Heart left ventricle (tissue), 16 donors: ENCODE measurements around the gene DENND1B. TPM values are rescaled to one million over a fixed set of nuclear protein-coding genes. Genes with fewer than 3 reads are reported as not detected.
A peak's percentile ranks its signal among the peaks of the same experiment; 100 is the strongest.

Experiments
- ATAC-seq, 4 donors: fragments of 200-7000 bp; cut with Tn5 transposase; one replicate each; pipeline ENCODE4 v1.9.1; 2020 to 2022; ENCODE audit warnings: moderate library complexity in 4 of 4, mild to moderate bottlenecking in 3 of 4, moderate number of reproducible peaks in 1 of 4
- DNase-seq, 5 donors: peaks; one replicate each; pipeline ENCODE4 v3.0.0-alpha.2; 2020
- H3K27ac ChIP-seq, 12 donors: fragments of 200-600 bp; sonication (generic) in 4 of 12; one replicate each; pipeline versions ENCODE4 v1.5.0 to v1.8.0; 2016 to 2022; ENCODE audit warnings: mild to moderate bottlenecking in 2 of 12
- H3K27me3 ChIP-seq, 9 donors: fragments of 200-600 bp; sonication (generic) in 2 of 9; one replicate each; pipeline versions ENCODE4 v1.5.1 to v1.8.0; 2016 to 2022; ENCODE audit warnings: mild to moderate bottlenecking in 3 of 9
- H3K36me3 ChIP-seq, 9 donors: fragments of 200-600 bp; sonication (generic) in 2 of 9; one replicate each; pipeline versions ENCODE4 v1.5.0 to v1.8.0; 2018 to 2022; ENCODE audit warnings: mild to moderate bottlenecking in 2 of 9
- H3K4me1 ChIP-seq, 12 donors: fragments of 200-600 bp; sonication (generic) in 4 of 12; one replicate each; pipeline versions ENCODE4 v1.5.0 to v1.8.0; 2016 to 2022; ENCODE audit warnings: mild to moderate bottlenecking in 3 of 12
- H3K4me3 ChIP-seq, 12 donors: fragments of 200-600 bp; sonication (generic) in 4 of 12; one replicate each; pipeline versions ENCODE4 v1.5.0 to v1.8.0; 2017 to 2022; ENCODE audit warnings: mild to moderate bottlenecking in 9 of 12, moderate library complexity in 4 of 12
- H3K9me3 ChIP-seq, 12 donors: fragments of 200-600 bp; sonication (generic) in 4 of 12; one replicate each; pipeline versions ENCODE4 v1.5.0 to v1.8.0; 2016 to 2022; ENCODE audit warnings: mild to moderate bottlenecking in 1 of 12
- CTCF ChIP-seq, 12 donors: fragments of 200-600 bp; sonication (generic) in 4 of 12; IDR thresholded peaks; one replicate each; pipeline versions ENCODE4 v1.5.0 to v1.8.0; 2018 to 2022; ENCODE audit warnings: antibody characterized with exemption in 12 of 12, mild to moderate bottlenecking in 5 of 12
- POLR2A ChIP-seq, 2 donors: fragments of 450-650 bp; IDR thresholded peaks; one replicate each; pipeline ENCODE4 v1.6.1; 2017; ENCODE audit warnings: antibody characterized with exemption in 2 of 2, mild to moderate bottlenecking in 2 of 2, moderate library complexity in 2 of 2
- whole genome bisulfite sequencing, 4 donors: extraction: QIAGEN DNeasy Blood & Tissue Kit in 2 of 4; methylation state at CpG; one replicate each; pipeline versions ENCODE4 v1.1.5 to v1.1.7; 2013 to 2018; 5-methylcytosine and 5-hydroxymethylcytosine counted together
- intact Hi-C, 10 donors: fragments of 100-400 bp; cut with DNase I; formaldehyde crosslinking; loops; one replicate each; pipeline versions ENCODE4 v1.11.1 to v1.14.2; 2022
- polyA plus RNA-seq, 2 donors: library from polyadenylated mRNA; stranded (reverse); fragments of 200-250 nt; gene quantifications; one replicate each; pipeline ENCODE4 v1.2.3, GENCODE V29; 2013
- total RNA-seq, 9 donors: library from RNA; depleted of rRNA in 2 of 9; stranded (reverse); fragments of >200 nt in 2 of 9; fragmentation: NEBNext Ultra II Directional in 3 of 9; extraction: Animal tissue kit (Norgen Biotek cat#: 25700) in 3 of 9; gene quantifications; one replicate each; pipeline versions ENCODE4 v1.1.0 to v1.2.4, GENCODE V29; 2016 to 2023
- donor health status: ischemic (EF 13 %, LVEDD 7.1; RV severe dilation, severe dysfunction).
- donor health status: healthy with polysubstance abuse.
- donor health status: DM: no; HTN: yes; CAD: no.
- donor health status: DM: no; HTN: no; CAD: no.
- donor health status: ischemic (EF 25% LVEDD 6.9; RV normal size, moderate dysfunction).
- donor health status: ischemic (EF 25% LVEDD 5.7; RV mildly dilated, moderate dysfunction).
- donor health status: healthy.
- donor health status: DM: yes; HTN: yes; CAD: no.
- donor health status: ischemic (EF 35%, LVEDD 5.7; RV mildly dilated, moderate dysfunction).
- donor health status: nonischemic (EF 11% LVEDD 7.7; RV severe dilation, severe dysfunction).
- donor health status: DM: yes; HTN: yes; CAD: no.
- donor health status: PGD.
- donor health status: ischemic (EF 29% LVEDD 5.4; RV normal size, mild dysfunction).
- donor health status: nonischemic (EF 23%, LVEDD 6.1; RV moderate dilation, normal function).

Gene DENND1B
- total and polyA plus RNA-seq, 11 donors = 4.0 to 31.4 (median 21.0) TPM

DNA sequence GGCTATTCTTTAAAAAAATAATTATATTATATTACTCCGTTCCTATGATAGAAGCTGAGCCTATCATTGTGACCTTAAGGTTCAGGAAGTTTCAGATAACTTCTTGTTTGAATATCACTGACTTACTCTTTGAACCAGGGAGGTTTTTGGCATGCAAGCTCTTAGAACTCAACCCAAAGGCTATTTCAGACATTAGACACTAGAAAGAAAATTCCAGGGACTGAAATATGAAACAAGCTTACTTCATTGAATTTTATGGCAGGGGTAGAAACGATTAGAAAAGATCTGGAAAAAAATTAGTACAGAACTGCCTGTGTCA is 159.6 kb downstream of the DENND1B start:
- H3K9me3 ChIP-seq = no peaks in the 10 kb centered on the region
- WGBS, 4 donors = 52 to 60% (median 58%) methylated on average over 2 of the region's 2 CpGs
- no peaks in the 10 kb centered on the region for H3K27me3 ChIP-seq
- intact Hi-C loops = loop anchor here (2.0 to 10.0 kb wide), 11 partner anchors 159 to 852 kb away; partner anchors contain the start of genes DENND1B (in 1 of the 10) and LHX9 (in 1 of the 10)
- DNase-seq (no peak), ATAC-seq (no peak)
- H3K27ac ChIP-seq = no peak overlapping the region
- H3K36me3 ChIP-seq = peaks cover 0 to 17% (median 8%) of the 10 kb centered on the region in 9 donors
- TF ChIP-seq POLR2A (IDR thresholded peaks at IDR 0.05) (no peak), CTCF (IDR thresholded peaks at IDR 0.05) (no peak)
- H3K4me3 ChIP-seq = no peak overlapping the region
- H3K4me1 ChIP-seq = peaks cover 0 to 15% (median 3%) of the 10 kb centered on the region in 12 donors

- Histone ChIP-seq H3K27ac (no peak overlapping the region), H3K36me3 (peaks cover 0 to 17% (median 8%) of the 10 kb centered on the region in 9 donors), H3K27me3 (no peaks in the 10 kb centered on the region), H3K4me1 (peaks cover 0 to 15% (median 3%) of the 10 kb centered on the region in 12 donors), H3K4me3 (no peak overlapping the region), H3K9me3 (no peaks in the 10 kb centered on the region)
- ATAC-seq (peak in 3 of 4 donors; percentile 73 to 84 (median 81)), DNase-seq (no peak)
- no peak for TF ChIP-seq POLR2A (IDR thresholded peaks at IDR 0.05)
- TF ChIP-seq CTCF (IDR thresholded peaks at IDR 0.05) = peak; percentile 45 to 69 (median 58)
- WGBS, 4 donors = 43 to 57% (median 45%) methylated on average over 3 of the region's 3 CpGs
- intact Hi-C loops = loop anchor here (2.0 to 10.0 kb wide), 11 partner anchors 160 to 852 kb away; partner anchors contain the start of genes DENND1B (in 1 of the 10) and LHX9 (in 1 of the 10)
Measured at GRCh38 chr1:197614916-197615692, 160.2 kb downstream of the DENND1B start.

GRCh38 chr1:197606168-197606845 is 169.0 kb downstream of the DENND1B start:
- 93 to 98% (median 97%) methylated on average over 6 of the region's 6 CpGs for WGBS, 4 donors
- Histone ChIP-seq H3K27ac (no peak overlapping the region), H3K4me3 (no peak overlapping the region), H3K4me1 (no peaks in the 10 kb centered on the region), H3K27me3 (no peaks in the 10 kb centered on the region), H3K9me3 (no peaks in the 10 kb centered on the region), H3K36me3 (peaks cover 0 to 6% (median 0%) of the 10 kb centered on the region in 9 donors)
- DNase-seq (no peak), ATAC-seq (no peak)
- intact Hi-C loops = no loop called here
- TF ChIP-seq CTCF (IDR thresholded peaks at IDR 0.05) = no peak
- TF ChIP-seq POLR2A (IDR thresholded peaks at IDR 0.05) = no peak

- DNase-seq (no peak), ATAC-seq (no peak)
- H3K27me3 ChIP-seq = no peaks in the 10 kb centered on the region
- no peaks in the 10 kb centered on the region for H3K4me1 ChIP-seq
- H3K9me3 ChIP-seq = no peaks in the 10 kb centered on the region
- intact Hi-C loops = loop anchor here in 1 of 10 donors (5.0 kb wide), 1 partner anchor 82 kb away; no protein-coding TSS in a partner anchor
- H3K4me3 ChIP-seq = no peak overlapping the region
- 95 to 98% (median 95%) methylated on average over 1 of the region's 1 CpG for whole genome bisulfite sequencing, 4 donors
- no peak overlapping the region for H3K27ac ChIP-seq
- H3K36me3 ChIP-seq = peaks cover 0 to 9% (median 0%) of the 10 kb centered on the region in 9 donors
- no peak for TF ChIP-seq POLR2A (IDR thresholded peaks at IDR 0.05)
- no peak for TF ChIP-seq CTCF (IDR thresholded peaks at IDR 0.05)
Measured at GRCh38 chr1:197604302-197604701, 171.0 kb downstream of the DENND1B start.
